A549 (cell line): ENCODE measurements around the gene CFAP61.

Experiments used
- EP300 ChIP-seq, 2 experiments: fragments of >200 bp; sonication (Bioruptor Twin); formaldehyde crosslinking; IDR thresholded peaks; 2 replicates in 1 of 2; 3 replicates in 1 of 2; pipeline ENCODE4 v1.6.1; 2016 to 2017
- HDAC2 ChIP-seq: fragments of 200-600 bp; sonication (generic); IDR thresholded peaks from 2 replicates; pipeline ENCODE4 v1.6.1; 2016
- JUN ChIP-seq, 2 experiments: fragments of >200 bp; sonication (Bioruptor Twin); formaldehyde crosslinking; IDR thresholded peaks; 2 replicates in 1 of 2; 3 replicates in 1 of 2; pipeline ENCODE4 v1.6.1; 2016 to 2017
- KDM1A ChIP-seq: fragments of 200-600 bp; sonication (generic); IDR thresholded peaks from 2 replicates; pipeline ENCODE4 v1.6.1; 2016; ENCODE audit warnings: low read depth, mild to moderate bottlenecking
- MAFK ChIP-seq: fragments of 450-650 bp; IDR thresholded peaks from 2 replicates; pipeline ENCODE4 v1.6.1; 2014; ENCODE audit not compliant: partially characterized antibody
- POLR2A ChIP-seq: IDR thresholded peaks from 2 replicates; pipeline ENCODE4 v1.6.1; 2012; ENCODE audit warnings: mild to moderate bottlenecking, low read length
- POLR2AphosphoS2 ChIP-seq: conservative IDR thresholded peaks from 2 replicates; pipeline ENCODE4 v1.6.1; 2012; ENCODE audit warnings: low read length, improper control_type of control experiment, inconsistent platforms
- RFX5 ChIP-seq: fragments of 450-650 bp; IDR thresholded peaks from 2 replicates; pipeline ENCODE4 v1.7.1; 2014; ENCODE audit warnings: antibody characterized with exemption, mild to moderate bottlenecking, moderate library complexity
- SREBF2 ChIP-seq: fragments of 450-650 bp; IDR thresholded peaks from 2 replicates; pipeline ENCODE4 v1.6.1; 2014; ENCODE audit warnings: mild to moderate bottlenecking, moderate library complexity
- TF ChIP-seq, protein P1 (sequence below): fragments of >200 bp; sonication (Bioruptor Twin); formaldehyde crosslinking; IDR thresholded peaks from 3 replicates; pipeline ENCODE4 v1.5.1; 2016

DNA sequence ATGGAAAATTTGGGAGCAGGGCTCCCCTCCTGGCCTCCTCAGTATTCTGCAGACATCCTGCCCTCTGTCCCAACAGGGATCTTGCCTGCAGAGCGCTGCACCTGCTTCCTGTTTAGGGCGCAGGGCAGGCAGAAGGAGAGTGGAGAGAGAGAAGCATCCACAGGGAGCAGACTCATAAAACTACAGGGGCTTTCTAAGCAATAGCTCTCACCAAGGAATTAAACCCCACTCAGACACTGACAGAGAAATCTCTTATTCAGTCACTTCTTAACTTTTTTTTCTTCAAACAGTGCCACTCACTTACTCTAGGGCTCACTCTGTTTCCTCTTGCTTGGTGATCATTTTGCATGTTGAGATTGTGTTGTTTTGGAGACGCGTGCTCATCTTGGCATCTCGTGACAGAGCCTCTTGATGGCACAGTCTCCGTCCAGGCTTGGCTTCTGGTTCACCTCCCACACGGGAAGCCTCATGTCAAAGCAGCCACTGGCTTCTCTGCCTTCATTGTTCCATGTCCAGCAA lies 162.5 kb downstream of the CFAP61 start:
- TF ChIP-seq, protein P1, sequence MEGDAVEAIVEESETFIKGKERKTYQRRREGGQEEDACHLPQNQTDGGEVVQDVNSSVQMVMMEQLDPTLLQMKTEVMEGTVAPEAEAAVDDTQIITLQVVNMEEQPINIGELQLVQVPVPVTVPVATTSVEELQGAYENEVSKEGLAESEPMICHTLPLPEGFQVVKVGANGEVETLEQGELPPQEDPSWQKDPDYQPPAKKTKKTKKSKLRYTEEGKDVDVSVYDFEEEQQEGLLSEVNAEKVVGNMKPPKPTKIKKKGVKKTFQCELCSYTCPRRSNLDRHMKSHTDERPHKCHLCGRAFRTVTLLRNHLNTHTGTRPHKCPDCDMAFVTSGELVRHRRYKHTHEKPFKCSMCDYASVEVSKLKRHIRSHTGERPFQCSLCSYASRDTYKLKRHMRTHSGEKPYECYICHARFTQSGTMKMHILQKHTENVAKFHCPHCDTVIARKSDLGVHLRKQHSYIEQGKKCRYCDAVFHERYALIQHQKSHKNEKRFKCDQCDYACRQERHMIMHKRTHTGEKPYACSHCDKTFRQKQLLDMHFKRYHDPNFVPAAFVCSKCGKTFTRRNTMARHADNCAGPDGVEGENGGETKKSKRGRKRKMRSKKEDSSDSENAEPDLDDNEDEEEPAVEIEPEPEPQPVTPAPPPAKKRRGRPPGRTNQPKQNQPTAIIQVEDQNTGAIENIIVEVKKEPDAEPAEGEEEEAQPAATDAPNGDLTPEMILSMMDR = no peak
- TF ChIP-seq MAFK = no peak
- no peak for TF ChIP-seq SREBF2
- TF ChIP-seq POLR2AphosphoS2 = no peak
- no peak for TF ChIP-seq POLR2A
- no peak for TF ChIP-seq KDM1A
- TF ChIP-seq HDAC2 = no peak
- TF ChIP-seq JUN (IDR thresholded peaks at IDR 0.05) = no peak
- no peak for TF ChIP-seq RFX5
- no peak for TF ChIP-seq EP300 (IDR thresholded peaks at IDR 0.05)
